ENCODE measurements around the gene IP6K3.

DNA sequence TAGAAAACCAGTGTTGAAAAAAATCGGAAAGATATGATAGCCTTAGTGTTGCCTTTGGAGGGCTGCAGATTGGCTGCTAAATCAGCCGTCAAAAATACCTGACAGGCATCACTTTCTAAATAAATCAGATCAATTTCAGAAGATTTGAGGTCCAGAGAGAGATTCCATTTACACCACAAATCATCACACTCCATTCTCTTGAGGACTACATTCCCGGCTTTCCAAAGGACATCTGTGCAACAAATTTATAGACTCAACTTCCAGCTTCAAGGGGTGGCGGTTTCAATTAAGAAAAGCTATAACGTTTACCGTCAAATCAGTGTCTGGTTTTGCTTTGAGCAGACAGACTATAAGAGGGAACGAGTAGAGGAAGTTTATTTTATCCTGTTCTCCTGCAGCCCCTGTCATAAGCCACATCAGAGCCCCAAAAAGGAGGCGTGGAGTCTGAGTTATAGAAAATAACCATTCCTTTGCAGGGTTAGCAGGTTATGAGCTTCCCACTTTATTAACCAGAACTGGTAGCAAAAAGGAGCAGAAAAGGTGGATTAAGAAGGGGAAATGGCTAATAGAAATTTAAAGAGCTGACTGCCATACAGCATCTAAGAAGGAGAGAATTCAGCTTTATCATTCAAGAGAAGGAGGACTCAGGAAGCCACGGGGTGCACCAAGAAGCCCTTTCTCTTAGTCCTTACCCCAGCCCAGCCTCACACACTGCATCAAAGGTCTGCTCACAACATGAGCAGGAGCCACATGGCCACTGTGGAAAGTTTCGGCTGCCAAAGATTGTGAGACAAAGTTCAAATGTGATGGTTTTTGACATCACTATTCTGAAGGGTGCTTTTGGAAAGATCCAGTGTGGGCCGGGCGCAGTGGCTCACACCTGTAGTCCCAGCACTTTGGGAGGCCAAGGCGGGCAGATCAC is 22.3 kb downstream of the IP6K3 start:
- TF ChIP-seq CTCF (IDR thresholded peaks at IDR 0.05) (no peak), EZH2 (IDR thresholded peaks at IDR 0.05) (no peak), EZH2phosphoT487 (IDR thresholded peaks at IDR 0.05) (no peak)

Measured in neural progenitor cell (in vitro differentiated cells).